IMR-90 (cell line): Measurements from ENCODE around the gene TFB1M. TPM values are rescaled to one million over a fixed set of nuclear protein-coding genes. Genes with fewer than 3 reads are reported as not detected.

Experiments
- ATAC-seq: fragments of 200-7000 bp; cut with Tn5 transposase; 2 replicates; pipeline ENCODE4 v1.9.1; 2020; ENCODE audit warnings: low read depth, mild to moderate bottlenecking, moderate library complexity
- BruUV-seq: library from RNA; stranded (reverse); fragments of 400-500 nt; replicated peaks from 2 replicates; lab custom pipeline; 2021; lab: Mats Ljungman, UMichigan
- CTCF ChIA-PET: fragments of 300-600 bp; formaldehyde crosslinking; extraction: SDS; loops from one replicate; lab custom pipeline; 2021; ENCODE audit warnings: antibody characterized with exemption; lab: Yijun Ruan, JAX
- POLR2A ChIA-PET: fragments of 300-600 bp; sonication (Branson Sonifier 250); formaldehyde crosslinking; loops from one replicate; lab custom pipeline; 2022; ENCODE audit warnings: antibody characterized with exemption; ENCODE audit not compliant: unreplicated experiment; lab: Charles Lee
- DNase-seq: peaks from one replicate; pipeline ENCODE4 v3.0.0; 2013
- H2AFZ ChIP-seq: replicated peaks from 2 replicates; pipeline ENCODE3; 2013; ENCODE audit warnings: low read length, mild to moderate bottlenecking; ENCODE audit not compliant: poor library complexity
- H2AK5ac ChIP-seq: 2 replicates; pipeline ENCODE4 v1.6.1; 2013; ENCODE audit warnings: low read depth, low read length, inconsistent platforms
- H2AK9ac ChIP-seq: replicated peaks from 2 replicates; pipeline ENCODE3; 2013; ENCODE audit warnings: mild to moderate bottlenecking, low read depth, low read length, moderate library complexity; ENCODE audit not compliant: poor library complexity
- H2BK120ac ChIP-seq: 2 replicates; pipeline ENCODE4 v1.6.1; 2013; ENCODE audit warnings: low read depth, low read length, inconsistent platforms
- H2BK15ac ChIP-seq: 3 replicates; pipeline ENCODE4 v1.6.1; 2013; ENCODE audit warnings: low read depth, low read length, inconsistent platforms
- H2BK20ac ChIP-seq: 2 replicates; pipeline ENCODE4 v1.6.1; 2013; ENCODE audit warnings: low read depth, mild to moderate bottlenecking, inconsistent platforms, low read length, moderate library complexity
- H2BK5ac ChIP-seq: 2 replicates; pipeline ENCODE4 v1.6.1; 2013; ENCODE audit warnings: mild to moderate bottlenecking, low read depth, low read length, inconsistent platforms; ENCODE audit not compliant: poor library complexity, severe bottlenecking
- H3K14ac ChIP-seq: replicated peaks from 2 replicates; pipeline ENCODE4 v1.6.1; 2013; ENCODE audit warnings: low read depth, low read length, inconsistent platforms
- H3K18ac ChIP-seq: 2 replicates; pipeline ENCODE4 v1.6.1; 2013; ENCODE audit warnings: low read depth, low read length, control low read depth
- H3K23ac ChIP-seq: 2 replicates; pipeline ENCODE4 v1.6.1; 2013; ENCODE audit warnings: low read depth, low read length, inconsistent platforms
- H3K27ac ChIP-seq: 2 replicates; pipeline ENCODE4 v1.5.1; 2013; ENCODE audit warnings: mild to moderate bottlenecking, control low read depth, low read length; ENCODE audit not compliant: insufficient read depth
- H3K27me3 ChIP-seq: 2 replicates; pipeline ENCODE4 v1.6.1; 2013; ENCODE audit warnings: low read length; ENCODE audit not compliant: control insufficient read depth, insufficient read depth
- H3K36me3 ChIP-seq: 2 replicates; pipeline ENCODE4 v1.6.1; 2013; ENCODE audit warnings: low read length, mixed read lengths; ENCODE audit not compliant: control insufficient read depth, insufficient read depth
- H3K4ac ChIP-seq: 2 replicates; pipeline ENCODE4 v1.6.1; 2013; ENCODE audit warnings: low read depth, low read length, inconsistent platforms
- H3K4me1 ChIP-seq: 2 replicates; pipeline ENCODE4 v1.6.1; 2013; ENCODE audit warnings: low read length, mixed read lengths; ENCODE audit not compliant: control insufficient read depth, insufficient read depth
- H3K4me2 ChIP-seq: 2 replicates; pipeline ENCODE4 v1.6.1; 2013; ENCODE audit warnings: low read depth, mild to moderate bottlenecking, control low read depth, low read length, moderate library complexity
- H3K4me3 ChIP-seq: 2 replicates; pipeline ENCODE4 v1.5.1; 2013; ENCODE audit warnings: low read depth, mild to moderate bottlenecking, control low read depth, low read length, moderate library complexity; ENCODE audit not compliant: insufficient read depth
- H3K56ac ChIP-seq: 2 replicates; pipeline ENCODE4 v1.6.1; 2013; ENCODE audit warnings: low read length, inconsistent platforms; ENCODE audit not compliant: insufficient read depth; ENCODE audit errors: extremely low read depth
- H3K79me1 ChIP-seq, 2 experiments: 2 replicates each; pipeline ENCODE4 v1.6.1; 2013; ENCODE audit warnings: low read length in 2 of 2, inconsistent platforms in 1 of 2, low read depth in 1 of 2
- H3K9ac ChIP-seq: 2 replicates; pipeline ENCODE4 v1.6.1; 2013; ENCODE audit warnings: low read depth, low read length, control low read depth
- H3K9me1 ChIP-seq: 2 replicates; pipeline ENCODE4 v1.6.1; 2013; ENCODE audit warnings: low read length, inconsistent platforms; ENCODE audit not compliant: insufficient read depth
- H3K9me3 ChIP-seq: 2 replicates; pipeline ENCODE4 v1.6.1; 2013; ENCODE audit warnings: low read length; ENCODE audit not compliant: control insufficient read depth, insufficient read depth
- H4K20me1 ChIP-seq: 2 replicates; pipeline ENCODE4 v1.6.1; 2013; ENCODE audit warnings: low read length, inconsistent platforms; ENCODE audit not compliant: insufficient read depth
- H4K5ac ChIP-seq: 2 replicates; pipeline ENCODE4 v1.6.1; 2013; ENCODE audit warnings: mild to moderate bottlenecking, low read depth, low read length, control low read depth
- H4K8ac ChIP-seq, 2 experiments: 2 replicates each; pipeline ENCODE4 v1.6.1; 2013; ENCODE audit warnings: low read depth in 2 of 2, low read length in 2 of 2, control low read depth in 1 of 2, inconsistent platforms in 1 of 2
- H4K91ac ChIP-seq: 2 replicates; pipeline ENCODE4 v1.6.1; 2013; ENCODE audit warnings: low read depth, low read length, inconsistent platforms; ENCODE audit not compliant: insufficient read depth
- BHLHE40 ChIP-seq: fragments of 150-350 bp; IDR thresholded peaks from 2 replicates; pipeline ENCODE4 v1.6.1; 2016; ENCODE audit warnings: mild to moderate bottlenecking, low read depth, low read length
- CEBPB ChIP-seq: IDR thresholded peaks from 2 replicates; pipeline ENCODE4 v1.6.1; 2012; ENCODE audit warnings: low read depth, low read length, improper control_type of control experiment
- MAFK ChIP-seq: IDR thresholded peaks from 2 replicates; pipeline ENCODE4 v1.6.1; 2012; ENCODE audit warnings: low read depth, low read length, improper control_type of control experiment
- MAZ ChIP-seq: IDR thresholded peaks from 2 replicates; pipeline ENCODE4 v1.6.1; 2012; ENCODE audit warnings: low read depth, mild to moderate bottlenecking, low read length, improper control_type of control experiment, moderate library complexity, borderline replicate concordance
- POLR2A ChIP-seq: IDR thresholded peaks from 2 replicates; pipeline ENCODE4 v1.6.1; 2012; ENCODE audit warnings: mild to moderate bottlenecking, low read depth, low read length
- RAD21 ChIP-seq: IDR thresholded peaks from 2 replicates; pipeline ENCODE4 v1.6.1; 2012; ENCODE audit warnings: low read length, improper control_type of control experiment
- RFX5 ChIP-seq: IDR thresholded peaks from 2 replicates; pipeline ENCODE4 v1.8.0; 2012; ENCODE audit warnings: low read depth, mild to moderate bottlenecking, low read length, moderate library complexity
- SMC3 ChIP-seq: fragments of 150-350 bp; IDR thresholded peaks from 2 replicates; pipeline ENCODE4 v1.6.1; 2016; ENCODE audit warnings: low read depth, mild to moderate bottlenecking, antibody characterized with exemption, low read length, moderate library complexity
- USF2 ChIP-seq: fragments of 150-350 bp; IDR thresholded peaks from 2 replicates; pipeline ENCODE4 v1.6.1; 2017; ENCODE audit warnings: mild to moderate bottlenecking, antibody characterized with exemption, low read length, low read depth
- dilution Hi-C: fragments of 300-500 bp; cut with HindIII; formaldehyde crosslinking; loops from one replicate; pipeline ENCODE4 v1.14.3; 2018; ENCODE audit warnings: low sequenced_read_pairs; ENCODE audit not compliant: unreplicated experiment
- in situ Hi-C: fragments of 300-500 bp; cut with MboI; formaldehyde crosslinking; loops from 3 replicates; pipeline ENCODE4 v1.14.3; 2019; ENCODE audit warnings: low sequenced_read_pairs, inconsistent platforms, mixed read lengths
- intact Hi-C: fragments of 100-400 bp; cut with micrococcal nuclease; formaldehyde crosslinking; loops from 2 replicates; pipeline ENCODE4 v1.10.0; 2022
- polyA plus RNA-seq, 3 experiments: library from polyadenylated mRNA; depleted of rRNA; stranded (reverse); fragments of >200 nt; gene quantifications; 2 replicates each; pipeline ENCODE4 v1.2.3, GENCODE V29; 2012; ENCODE audit warnings: low replicate concordance in 1 of 3
- total RNA-seq: library from RNA; depleted of rRNA; stranded (reverse); fragments of >200 nt; gene quantifications from 2 replicates; pipeline ENCODE4 v1.2.3, GENCODE V29; 2012
- TF ChIP-seq, protein P1 (sequence below): fragments of 150-350 bp; IDR thresholded peaks from 2 replicates; pipeline ENCODE4 v1.6.1; 2016; ENCODE audit warnings: low read depth, mild to moderate bottlenecking, low read length, moderate library complexity, borderline replicate concordance

TFB1M gene
- total and polyA plus RNA-seq, 2 of the 4 experiments (the other 2 are of a cell fraction), result 18.1 to 22.4 TPM

DNA sequence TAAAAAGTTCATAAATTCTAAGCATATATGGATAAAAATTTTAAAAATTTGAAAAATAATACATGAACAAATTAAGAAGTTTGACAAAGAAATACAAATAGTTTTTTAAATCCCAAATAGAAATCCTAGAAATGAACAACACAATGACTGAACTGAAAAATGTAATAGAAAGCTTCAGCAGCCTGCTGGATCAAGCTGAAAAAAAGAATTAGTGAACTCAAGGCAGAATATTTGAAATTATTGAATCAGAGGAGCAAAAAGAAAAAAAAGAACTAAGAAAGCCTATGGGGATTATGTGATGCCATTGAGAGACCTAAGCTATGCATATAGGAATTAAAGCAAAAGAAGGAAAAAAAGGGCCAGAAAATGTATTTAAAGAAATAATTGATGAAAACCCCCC is 39.9 kb upstream of the TFB1M start:
- Histone ChIP-seq H3K36me3 (no peaks in the 10 kb centered on the region), H4K20me1 (no peaks in the 10 kb centered on the region), H4K91ac (no peak overlapping the region), H3K27me3 (no peaks in the 10 kb centered on the region), H3K9me3 (peaks cover 3% of the 10 kb centered on the region), H3K27ac (no peak overlapping the region), H3K9ac (no peak overlapping the region), H4K8ac (no peak overlapping the region), H3K14ac (no peak overlapping the region), H2AFZ (no peak overlapping the region), H3K4me1 (0 out of 2 replicates have a peak, but pooled peaks cover 2% of the 10 kb centered on the region), H2AK9ac (no peak overlapping the region), H2BK120ac (no peak overlapping the region), H4K5ac (no peak overlapping the region), H2AK5ac (no peak overlapping the region), H3K9me1 (0 out of 2 replicates have a peak, but pooled peaks cover 2% of the 10 kb centered on the region), H3K4me3 (no peak overlapping the region), H2BK15ac (no peak overlapping the region), H2BK5ac (no peak overlapping the region), H3K4ac (no peak overlapping the region), H2BK20ac (no peak overlapping the region), H3K18ac (no peak overlapping the region), H3K56ac (no peak overlapping the region), H3K79me1 (no peaks in the 10 kb centered on the region), H3K4me2 (no peak overlapping the region), H3K23ac (no peak overlapping the region)
- in situ Hi-C loops, result no loop called here
- ATAC-seq, result no peak
- dilution Hi-C loops, result no loop called here
- no peak for DNase-seq
- CTCF ChIA-PET, result no interaction called here
- TF ChIP-seq POLR2A (no peak), BHLHE40 (no peak), RFX5 (no peak), MAFK (no peak), MAZ (no peak), RAD21 (no peak), USF2 (no peak), SMC3 (no peak), CEBPB (no peak)
- TF ChIP-seq, protein P1, sequence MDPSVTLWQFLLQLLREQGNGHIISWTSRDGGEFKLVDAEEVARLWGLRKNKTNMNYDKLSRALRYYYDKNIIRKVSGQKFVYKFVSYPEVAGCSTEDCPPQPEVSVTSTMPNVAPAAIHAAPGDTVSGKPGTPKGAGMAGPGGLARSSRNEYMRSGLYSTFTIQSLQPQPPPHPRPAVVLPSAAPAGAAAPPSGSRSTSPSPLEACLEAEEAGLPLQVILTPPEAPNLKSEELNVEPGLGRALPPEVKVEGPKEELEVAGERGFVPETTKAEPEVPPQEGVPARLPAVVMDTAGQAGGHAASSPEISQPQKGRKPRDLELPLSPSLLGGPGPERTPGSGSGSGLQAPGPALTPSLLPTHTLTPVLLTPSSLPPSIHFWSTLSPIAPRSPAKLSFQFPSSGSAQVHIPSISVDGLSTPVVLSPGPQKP, result no peak
- no TSS peak for BruUV-seq
- intact Hi-C loops, result no loop called here
- POLR2A ChIA-PET, result no interaction called here
